Activated T-cell treated with anti-CD3 and anti-CD28 coated beads, Interleukin-2, amount 50 U/mL, for 72 hours (primary cell): ENCODE results near the gene CERT1. TPM values are rescaled to one million over a fixed set of nuclear protein-coding genes. Genes with fewer than 3 reads are reported as not detected.

Source experiments
- ATAC-seq, 2 donors: fragments of 150-1000 bp; cut with Tn5 transposase; replicated peaks in 1 of 2; 2 replicates each; pipeline ENCODE4 v1.10.0; 2021; ENCODE audit warnings: moderate library complexity in 2 of 2, mild to moderate bottlenecking in 1 of 2
- DNase-seq, 2 donors: peaks; one replicate each; pipeline ENCODE4 v3.0.0; 2021 to 2022; ENCODE audit warnings: mixed read lengths in 1 of 2
- H3K27ac Mint-ChIP-seq: one replicate; pipeline ENCODE4 v1.8.0; 2022; ENCODE audit warnings: mild to moderate bottlenecking, moderate library complexity, mixed read lengths
- H3K27me3 Mint-ChIP-seq: one replicate; pipeline ENCODE4 v1.8.0; 2022; ENCODE audit warnings: low read depth, mixed read lengths
- H3K36me3 Mint-ChIP-seq, 2 donors: one replicate each; pipeline ENCODE4 v1.8.0; 2022; ENCODE audit warnings: mixed read lengths in 2 of 2, mild to moderate bottlenecking in 1 of 2; ENCODE audit not compliant: insufficient read depth in 2 of 2
- H3K4me1 Mint-ChIP-seq: one replicate; pipeline ENCODE4 v1.8.0; 2022; ENCODE audit warnings: low read depth, mixed read lengths
- H3K4me3 Mint-ChIP-seq, 2 donors: one replicate each; pipeline ENCODE4 v1.8.0; 2022; ENCODE audit warnings: mild to moderate bottlenecking in 2 of 2, mixed read lengths in 2 of 2, moderate library complexity in 2 of 2
- H3K9me3 Mint-ChIP-seq, 2 donors: one replicate each; pipeline ENCODE4 v1.8.0; 2022; ENCODE audit warnings: mixed read lengths in 2 of 2
- total RNA-seq, 2 donors: library from RNA; stranded (reverse); gene quantifications; one replicate each; pipeline ENCODE4 v1.2.3, GENCODE V29; 2022

Gene CERT1
- total RNA-seq, 2 donors from 2014 or later = 31.9 to 34.9 TPM

DNA sequence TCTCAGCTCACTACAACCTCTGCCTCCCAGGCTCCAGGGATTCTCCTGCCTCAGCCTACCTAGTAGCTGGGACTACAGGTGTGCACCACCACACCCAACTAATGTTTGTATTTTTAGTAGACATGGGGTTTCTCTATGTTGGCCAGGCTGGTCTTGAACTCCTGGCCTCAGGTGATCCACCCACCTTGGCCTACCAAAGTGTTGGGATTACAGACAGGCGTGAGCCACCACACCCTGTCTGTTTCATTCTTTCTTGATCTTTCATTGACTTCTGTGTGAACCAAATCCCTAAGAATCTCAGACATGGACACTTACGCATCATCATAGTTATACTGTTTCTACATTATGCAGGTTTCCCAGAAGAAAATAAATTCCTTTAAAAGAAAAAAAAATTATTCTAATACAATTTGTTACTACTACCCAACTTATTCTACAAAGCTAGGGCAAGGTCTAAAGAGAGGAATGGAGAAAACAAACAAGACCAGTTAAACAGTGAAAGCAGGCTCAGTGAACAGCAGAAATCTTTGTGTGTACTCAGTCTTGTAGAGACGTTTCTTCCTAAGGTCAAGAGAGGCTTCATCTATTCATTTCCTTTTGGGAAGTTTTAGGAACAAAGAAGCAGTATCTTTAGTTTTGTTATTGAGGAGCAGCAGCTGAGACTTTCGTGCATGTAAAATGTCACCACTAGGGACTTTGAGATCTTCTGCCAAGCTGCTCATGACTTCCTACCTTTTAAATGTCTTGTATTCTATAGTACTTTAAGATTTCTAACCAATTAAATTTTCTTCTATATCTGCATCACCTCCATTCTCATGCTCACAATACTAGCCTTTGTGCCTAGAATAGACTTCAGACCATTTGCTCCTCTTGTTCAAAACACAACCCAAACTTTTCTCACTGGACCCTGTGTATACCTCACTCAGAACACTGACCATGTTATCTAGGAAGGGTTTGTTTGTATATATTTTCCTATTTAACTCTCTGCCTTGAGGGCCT, 180.0 kb downstream of the CERT1 start:
- Mint-ChIP-seq H3K4me1 (peaks cover 13% of the 10 kb centered on the region), H3K4me3 (no peak overlapping the region), H3K27ac (no peak overlapping the region), H3K27me3 (no peaks in the 10 kb centered on the region), H3K9me3 (no peaks in the 10 kb centered on the region), H3K36me3 (no peaks in the 10 kb centered on the region)
- no peak for DNase-seq
- no peak for ATAC-seq

DNA sequence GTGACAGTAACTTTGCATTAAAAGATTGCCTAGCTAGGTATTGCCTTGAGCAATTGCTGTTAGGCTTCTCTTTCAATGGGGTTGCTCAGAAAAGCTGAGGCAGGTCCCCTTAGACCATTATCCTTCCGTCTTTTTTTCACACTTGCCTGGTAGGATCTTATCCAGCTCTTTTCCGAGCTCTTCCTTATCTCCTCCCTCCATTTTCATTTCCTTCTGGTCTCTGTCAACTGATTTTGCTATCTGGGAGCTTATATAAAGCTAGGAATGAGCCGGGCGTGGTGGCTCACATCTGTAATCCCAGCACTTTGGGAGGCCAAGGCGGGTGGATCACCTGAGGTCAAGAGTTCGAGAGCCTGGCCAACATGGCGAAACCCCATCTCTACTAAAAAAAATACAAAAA, 181.0 kb downstream of the CERT1 start:
- DNase-seq (no peak), ATAC-seq (no peak)
- Mint-ChIP-seq H3K27me3 (no peaks in the 10 kb centered on the region), H3K4me3 (no peak overlapping the region), H3K36me3 (no peaks in the 10 kb centered on the region), H3K27ac (no peak overlapping the region), H3K4me1 (peaks cover 19% of the 10 kb centered on the region), H3K9me3 (no peaks in the 10 kb centered on the region)

Other genes starting within 250 kb of the CERT1 start
- gene HMGCR, start 174.4 kb downstream of the CERT1 start, total RNA-seq = 10 to 100 TPM; 23.5 to 24.2 TPM
- gene POLK, start 262 bp upstream of the CERT1 start, total RNA-seq = 10 to 100 TPM; 31.4 to 34.2 TPM
- gene ANKDD1B, start 99.8 kb upstream of the CERT1 start, total RNA-seq = under 1 TPM; 0.23 to 0.26 TPM
- 10 to 100 TPM; 27.7 to 36.5 TPM for gene POC5, start 205.8 kb upstream of the CERT1 start, total RNA-seq